Measurements from ENCODE around the gene SSTR4. TPM values are rescaled to one million over a fixed set of nuclear protein-coding genes. Genes with fewer than 3 reads are reported as not detected.
A peak's percentile ranks its signal among the peaks of the same experiment; 100 is the strongest.

SSTR4 gene
- total RNA-seq, 1 experiment from 2014 or later = not detected

- no peak for TF ChIP-seq ARID4B (CRISPR knock-in tag; IDR thresholded peaks at IDR 0.05; ENCODE audit: borderline replicate concordance)
- no peak for TF ChIP-seq ATF1 (CRISPR knock-in tag; IDR thresholded peaks at IDR 0.05)
- TF ChIP-seq FOXK1 (CRISPR knock-in tag; IDR thresholded peaks at IDR 0.05) = peak; percentile 65; the same call in 1 of the 2 replicates
- no peak for TF ChIP-seq GRHL2 (CRISPR knock-in tag; IDR thresholded peaks at IDR 0.05; ENCODE audit: insufficient replicate concordance, severe bottlenecking)
- peak; percentile 77; the same call in 1 of the 2 replicates for TF ChIP-seq TEAD1 (CRISPR knock-in tag; IDR thresholded peaks at IDR 0.05)
- TF ChIP-seq ZNF396 (CRISPR knock-in tag; IDR thresholded peaks at IDR 0.05; ENCODE audit: borderline replicate concordance) = no peak
Observed at GRCh38 chr20:23061734-23062561, 26.8 kb downstream of the SSTR4 start (continued).

- POLR2A ChIA-PET = no interaction called here
- Mint-ChIP-seq H3K27ac (peak overlapping the region; percentile 38), H3K36me3 (no peaks in the 10 kb centered on the region), H3K4me1 (peaks cover 32% of the 10 kb centered on the region), H3K27me3 (ENCODE audit: low read depth) (no peaks in the 10 kb centered on the region), H3K4me3 (no peak overlapping the region), H3K9me3 (peaks cover under 1% of the 10 kb centered on the region; the same call in 1 of the 2 replicates)
- DNase-seq (ENCODE audit: low spot score) = no peak
- TF ChIP-seq PRDM15 (CRISPR knock-in tag; IDR thresholded peaks at IDR 0.05) (no peak), MXD4 (CRISPR knock-in tag; IDR thresholded peaks at IDR 0.05; ENCODE audit: borderline replicate concordance) (no peak)
- peak; percentile 15 for ATAC-seq
- CTCF ChIA-PET = interaction anchor here (0.5 to 6.0 kb wide), 18 partner anchors 9 to 369 kb away, joined by 3 to 103 read pairs (median 4); partner anchors contain the start of gene THBD
Observed at GRCh38 chr20:23062632-23063031, 27.5 kb downstream of the SSTR4 start.

- H3K27ac Mint-ChIP-seq = no peak overlapping the region
- DNase-seq (ENCODE audit: low spot score) (no peak), ATAC-seq (no peak)
- H3K4me3 Mint-ChIP-seq = no peak overlapping the region
- ChIA-PET POLR2A (no interaction called here), CTCF (interaction anchor here (1.4 to 6.0 kb wide), 7 partner anchors 13 to 278 kb away, joined by 3 to 103 read pairs (median 5); partner anchors contain the start of gene THBD)
- H3K36me3 Mint-ChIP-seq = no peaks in the 10 kb centered on the region
- H3K4me1 Mint-ChIP-seq = peaks cover 32% of the 10 kb centered on the region
- no peaks in the 10 kb centered on the region for H3K9me3 Mint-ChIP-seq
- no peaks in the 10 kb centered on the region for H3K27me3 Mint-ChIP-seq (ENCODE audit: low read depth)
- no peak for TF ChIP-seq ATF3 (CRISPR knock-in tag; conservative IDR thresholded peaks at IDR 0.05)
- TF ChIP-seq TP53 (CRISPR knock-in tag; IDR thresholded peaks at IDR 0.05) = no peak
- TF ChIP-seq ZNF121 (CRISPR knock-in tag; IDR thresholded peaks at IDR 0.05) = no peak
- no peak for TF ChIP-seq NFE2L1 (CRISPR knock-in tag; IDR thresholded peaks at IDR 0.05)
- no peak for TF ChIP-seq AFF4 (CRISPR knock-in tag; IDR thresholded peaks at IDR 0.05; ENCODE audit: borderline replicate concordance)
- TF ChIP-seq RELA (CRISPR knock-in tag; IDR thresholded peaks at IDR 0.05; ENCODE audit: borderline replicate concordance) = no peak
- no peak for TF ChIP-seq USF2 (CRISPR knock-in tag; IDR thresholded peaks at IDR 0.05)
- TF ChIP-seq ATF6 (CRISPR knock-in tag; IDR thresholded peaks at IDR 0.05) = no peak
- TF ChIP-seq ETV6 (CRISPR knock-in tag; IDR thresholded peaks at IDR 0.05) = no peak
Observed at GRCh38 chr20:23063168-23063567, 28.1 kb downstream of the SSTR4 start.

Measured in WTC11 (cell line).